ENCODE measurements around the gene DLST. TPM values are rescaled to one million over a fixed set of nuclear protein-coding genes. Genes with fewer than 3 reads are reported as not detected.

Gene DLST
- total RNA-seq, 1 experiment from 2014 or later = 112 TPM

GRCh38 chr14:74913393-74913910 lies 31.7 kb downstream of the DLST start (continued):
- TF ChIP-seq E2F4 (CRISPR knock-in tag; IDR thresholded peaks at IDR 0.05; ENCODE audit: borderline replicate concordance, low read depth) (no peak), IRF2 (CRISPR knock-in tag; IDR thresholded peaks at IDR 0.05; ENCODE audit: borderline replicate concordance, low read depth) (no peak), CREB1 (CRISPR knock-in tag; IDR thresholded peaks at IDR 0.05) (no peak), ATF6 (CRISPR knock-in tag; IDR thresholded peaks at IDR 0.05) (no peak)

GRCh38 chr14:74913986-74914573 lies 32.4 kb downstream of the DLST start:
- no peak for TF ChIP-seq FOXK1 (CRISPR knock-in tag; IDR thresholded peaks at IDR 0.05)
- no peak for TF ChIP-seq OVOL2 (CRISPR knock-in tag; IDR thresholded peaks at IDR 0.05; ENCODE audit: borderline replicate concordance)
- TF ChIP-seq ESRRA (CRISPR knock-in tag; IDR thresholded peaks at IDR 0.05; ENCODE audit: borderline replicate concordance) = no peak
- no peak for TF ChIP-seq ZNF423 (CRISPR knock-in tag; IDR thresholded peaks at IDR 0.05)
- TF ChIP-seq TP53 (CRISPR knock-in tag; IDR thresholded peaks at IDR 0.05) = no peak
- TF ChIP-seq SOX15 (CRISPR knock-in tag; IDR thresholded peaks at IDR 0.05) = no peak
- TF ChIP-seq IRF2 (CRISPR knock-in tag; IDR thresholded peaks at IDR 0.05; ENCODE audit: borderline replicate concordance, low read depth) = no peak
- TF ChIP-seq MYBL2 (CRISPR knock-in tag; IDR thresholded peaks at IDR 0.05) = no peak
- no peak for TF ChIP-seq ETV6 (CRISPR knock-in tag; IDR thresholded peaks at IDR 0.05)
- no peak for TF ChIP-seq ATF1 (CRISPR knock-in tag; IDR thresholded peaks at IDR 0.05)
- TF ChIP-seq ZNF232 (CRISPR knock-in tag; IDR thresholded peaks at IDR 0.05) = no peak
- TF ChIP-seq MXD4 (CRISPR knock-in tag; IDR thresholded peaks at IDR 0.05; ENCODE audit: borderline replicate concordance) = no peak
- TF ChIP-seq PRRX2 (CRISPR knock-in tag; IDR thresholded peaks at IDR 0.05) = no peak
- no peak for TF ChIP-seq NFYB (CRISPR knock-in tag; conservative IDR thresholded peaks at IDR 0.05; ENCODE audit: low read depth)
- TF ChIP-seq ATF2 (CRISPR knock-in tag; IDR thresholded peaks at IDR 0.05; ENCODE audit: borderline replicate concordance, low read depth) = no peak
- TF ChIP-seq FOXP4 (CRISPR knock-in tag; IDR thresholded peaks at IDR 0.05) = no peak
- no peak for TF ChIP-seq TEAD4 (CRISPR knock-in tag; IDR thresholded peaks at IDR 0.05)
- no peak for TF ChIP-seq HMGA2 (CRISPR knock-in tag; IDR thresholded peaks at IDR 0.05)
- no peak for TF ChIP-seq EMX1 (CRISPR knock-in tag; IDR thresholded peaks at IDR 0.05)
- no peak for TF ChIP-seq NR1H2 (CRISPR knock-in tag; IDR thresholded peaks at IDR 0.05)
- peak; percentile 74 for ATAC-seq
- Mint-ChIP-seq H3K27ac (peak overlapping the region; percentile 83; the same call in 1 of the 2 replicates), H3K4me1 (peaks cover 6% of the 10 kb centered on the region), H3K4me3 (no peak overlapping the region), H3K36me3 (no peaks in the 10 kb centered on the region), H3K27me3 (ENCODE audit: low read depth) (no peaks in the 10 kb centered on the region), H3K9me3 (no peaks in the 10 kb centered on the region)
- ChIA-PET POLR2A (no interaction called here), CTCF (no interaction called here)
- DNase-seq (ENCODE audit: low spot score) = peak; percentile 55
